ENCODE measurements around the gene RAMP1.

The RAMP1 gene

DNA sequence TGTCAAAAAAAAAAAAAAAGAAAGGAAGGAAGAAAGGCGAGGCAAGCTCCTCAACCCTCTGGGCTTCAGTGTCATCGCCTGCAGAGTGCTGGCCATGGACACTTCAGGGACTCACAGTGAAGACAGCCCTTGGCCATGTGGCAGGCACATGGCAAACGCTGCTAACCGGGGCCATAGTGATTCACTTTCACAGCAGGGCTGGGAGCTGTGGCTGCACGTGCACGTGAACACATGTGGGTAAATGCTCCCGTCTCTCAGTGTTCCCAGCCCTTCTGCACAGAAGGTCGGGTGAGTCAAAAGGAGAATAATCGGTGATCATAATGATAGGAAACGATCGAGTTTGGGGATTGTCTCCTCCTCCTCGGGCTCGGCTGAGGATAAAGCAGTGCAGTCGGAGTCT is 61.2 kb downstream of the RAMP1 start:
- no peak overlapping the region for H3K9ac ChIP-seq (ENCODE audit: low read depth, low read length)
- H3K9me3 ChIP-seq (ENCODE audit: control insufficient read depth, insufficient read depth, low read length): no peaks in the 10 kb centered on the region
- H3K36me3 ChIP-seq (ENCODE audit: insufficient read depth, low read length): no peaks in the 10 kb centered on the region
- H3K4me1 ChIP-seq (ENCODE audit: insufficient read depth, low read length): peaks cover 6% of the 10 kb centered on the region; the same call in 1 of the 2 replicates

- peaks cover 6% of the 10 kb centered on the region; the same call in 1 of the 2 replicates for H3K4me1 ChIP-seq (ENCODE audit: insufficient read depth, low read length)
- H3K9ac ChIP-seq (ENCODE audit: low read depth, low read length): no peak overlapping the region
- no peaks in the 10 kb centered on the region for H3K36me3 ChIP-seq (ENCODE audit: insufficient read depth, low read length)
- no peaks in the 10 kb centered on the region for H3K9me3 ChIP-seq (ENCODE audit: control insufficient read depth, insufficient read depth, low read length)
Observed at GRCh38 chr2:237921967-237922492, 62.6 kb downstream of the RAMP1 start.

DNA sequence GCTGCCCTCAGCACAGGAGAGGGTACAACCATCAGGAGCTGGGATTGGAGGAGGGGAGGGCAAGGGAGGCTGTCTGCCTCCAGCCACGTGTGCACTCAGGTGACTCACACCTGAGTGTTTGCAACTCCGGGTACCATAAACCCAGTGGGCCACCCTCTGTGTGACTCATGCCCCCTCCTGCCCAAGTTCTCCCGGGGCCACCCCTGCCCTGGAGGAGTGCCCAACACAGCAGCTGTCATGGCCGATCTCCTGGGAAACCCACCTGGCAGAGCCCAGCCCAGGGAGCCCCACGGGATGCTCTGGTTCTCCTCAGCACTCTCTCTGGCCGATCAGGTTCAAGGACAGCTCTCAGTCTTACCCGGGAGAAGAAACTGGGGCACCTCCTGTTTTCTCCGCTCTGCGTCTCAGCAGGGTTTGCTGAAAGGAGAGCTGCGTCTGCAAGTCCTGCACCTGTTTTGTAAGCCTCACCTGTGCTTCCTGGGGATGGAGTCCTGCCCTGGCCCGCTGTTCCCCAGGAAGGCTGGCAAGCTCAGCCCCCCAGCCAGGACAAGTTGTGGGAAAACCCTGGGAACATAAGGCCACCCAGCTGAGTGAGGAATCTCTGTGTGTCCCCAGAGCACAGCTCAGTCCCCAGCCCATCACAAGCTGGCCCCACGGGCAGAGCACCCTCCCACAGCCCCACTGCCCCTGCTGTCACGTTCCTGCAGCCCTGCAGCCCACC is 63.4 kb downstream of the RAMP1 start:
- H3K36me3 ChIP-seq (ENCODE audit: insufficient read depth, low read length): no peaks in the 10 kb centered on the region
- H3K9me3 ChIP-seq (ENCODE audit: control insufficient read depth, insufficient read depth, low read length): no peaks in the 10 kb centered on the region
- H3K9ac ChIP-seq (ENCODE audit: low read depth, low read length): no peak overlapping the region; the same call in 1 of the 2 replicates
- H3K4me1 ChIP-seq (ENCODE audit: insufficient read depth, low read length): peaks cover 6% of the 10 kb centered on the region; the same call in 1 of the 2 replicates

DNA sequence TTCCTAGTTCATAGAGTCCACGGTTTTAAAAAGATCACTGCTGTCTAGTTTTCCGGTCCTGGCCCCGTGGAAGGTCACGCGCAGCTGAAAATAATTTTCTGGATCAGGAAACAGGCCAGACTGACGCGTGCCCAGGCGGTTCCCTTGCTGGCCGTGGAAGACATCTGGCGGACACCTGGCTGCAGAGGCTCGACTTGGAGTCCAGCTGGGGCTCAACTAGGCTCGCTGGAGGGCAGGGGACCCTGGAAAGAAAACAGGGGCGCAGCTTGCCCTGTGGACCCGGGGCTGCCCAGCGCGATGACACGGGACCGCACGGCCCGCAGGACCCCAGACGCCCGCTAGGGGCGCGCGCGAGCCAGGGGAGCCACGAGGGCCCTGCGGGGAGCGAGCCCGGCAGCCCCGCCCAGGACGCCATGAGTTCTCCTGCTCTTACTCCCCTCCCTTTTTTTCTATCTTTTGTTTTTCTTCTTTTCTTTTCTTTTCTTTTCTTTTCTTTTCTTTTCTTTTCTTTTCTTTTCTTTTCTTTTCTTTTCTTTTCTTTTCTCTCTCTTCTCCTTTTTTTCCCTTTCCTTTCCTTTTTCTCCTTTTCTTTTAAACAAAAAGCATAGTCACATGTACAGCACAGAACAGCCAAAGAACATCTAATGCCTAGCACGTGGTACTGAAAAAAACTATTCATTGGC is 64.2 kb downstream of the RAMP1 start:
- Histone ChIP-seq H3K4me1 (ENCODE audit: insufficient read depth, low read length) (peaks cover 6% of the 10 kb centered on the region; the same call in 1 of the 2 replicates), H3K9me3 (ENCODE audit: control insufficient read depth, insufficient read depth, low read length) (no peaks in the 10 kb centered on the region), H3K9ac (ENCODE audit: low read depth, low read length) (peak overlapping the region; percentile 25; the same call in 1 of the 2 replicates), H3K36me3 (ENCODE audit: insufficient read depth, low read length) (no peaks in the 10 kb centered on the region)

DNA sequence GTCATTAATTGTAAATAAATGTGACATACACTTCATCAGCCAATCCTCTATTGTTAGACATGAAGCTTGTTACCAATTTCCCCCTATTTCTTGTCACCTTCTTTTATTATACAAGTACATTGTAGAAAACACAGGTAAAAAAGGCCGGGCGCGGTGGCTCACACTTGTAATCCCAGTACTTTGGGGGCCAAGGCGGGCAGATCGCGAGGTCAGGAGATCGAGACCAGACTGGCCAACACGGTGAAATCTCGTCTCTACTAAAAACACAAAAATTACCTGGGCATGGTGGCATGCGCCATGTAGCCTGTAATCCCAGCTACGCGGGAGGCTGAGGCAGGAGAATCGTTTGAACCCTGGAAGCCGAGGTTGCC is 64.7 kb downstream of the RAMP1 start:
- Histone ChIP-seq H3K9me3 (ENCODE audit: control insufficient read depth, insufficient read depth, low read length) (no peaks in the 10 kb centered on the region), H3K4me1 (ENCODE audit: insufficient read depth, low read length) (peaks cover 6% of the 10 kb centered on the region; the same call in 1 of the 2 replicates), H3K9ac (ENCODE audit: low read depth, low read length) (no peak overlapping the region), H3K36me3 (ENCODE audit: insufficient read depth, low read length) (no peaks in the 10 kb centered on the region)

GRCh38 chr2:237927135-237927534 is 67.7 kb downstream of the RAMP1 start:
- no peaks in the 10 kb centered on the region for H3K36me3 ChIP-seq (ENCODE audit: insufficient read depth, low read length)
- no peak overlapping the region for H3K9ac ChIP-seq (ENCODE audit: low read depth, low read length)
- H3K9me3 ChIP-seq (ENCODE audit: control insufficient read depth, insufficient read depth, low read length): peaks cover 3% of the 10 kb centered on the region; the same call in 1 of the 2 replicates
- peaks cover 6% of the 10 kb centered on the region; the same call in 1 of the 2 replicates for H3K4me1 ChIP-seq (ENCODE audit: insufficient read depth, low read length)

GRCh38 chr2:237927986-237928385 is 68.6 kb downstream of the RAMP1 start:
- H3K9ac ChIP-seq (ENCODE audit: low read depth, low read length): no peak overlapping the region
- peaks cover 3% of the 10 kb centered on the region; the same call in 1 of the 2 replicates for H3K4me1 ChIP-seq (ENCODE audit: insufficient read depth, low read length)
- peaks cover 3% of the 10 kb centered on the region; the same call in 1 of the 2 replicates for H3K9me3 ChIP-seq (ENCODE audit: control insufficient read depth, insufficient read depth, low read length)
- H3K36me3 ChIP-seq (ENCODE audit: insufficient read depth, low read length): no peaks in the 10 kb centered on the region

DNA sequence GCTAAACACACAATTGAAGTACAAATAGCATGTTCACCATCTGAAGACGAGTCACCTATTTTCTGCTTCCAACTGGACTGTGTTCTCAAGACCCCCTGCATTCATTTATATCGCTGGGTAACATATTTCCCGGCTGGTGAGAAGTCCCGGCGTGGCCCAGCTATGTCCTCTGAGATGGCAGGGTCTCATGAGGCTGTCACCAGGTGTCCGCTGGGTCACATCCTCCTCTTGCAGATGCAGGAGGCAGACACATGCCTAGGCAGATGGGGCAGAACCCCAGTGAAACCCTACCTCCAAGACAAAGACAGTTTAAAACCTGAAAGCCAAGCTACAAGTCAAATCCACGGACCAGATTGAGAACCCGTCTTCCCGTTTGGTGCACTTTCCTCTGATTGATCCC is 70.6 kb downstream of the RAMP1 start:
- peaks cover 3% of the 10 kb centered on the region; the same call in 1 of the 2 replicates for H3K9me3 ChIP-seq (ENCODE audit: control insufficient read depth, insufficient read depth, low read length)
- no peaks in the 10 kb centered on the region for H3K4me1 ChIP-seq (ENCODE audit: insufficient read depth, low read length)
- H3K36me3 ChIP-seq (ENCODE audit: insufficient read depth, low read length): no peaks in the 10 kb centered on the region
- H3K9ac ChIP-seq (ENCODE audit: low read depth, low read length): no peak overlapping the region

GRCh38 chr2:237931205-237931721 is 71.8 kb downstream of the RAMP1 start:
- no peak overlapping the region for H3K9ac ChIP-seq (ENCODE audit: low read depth, low read length)
- H3K4me1 ChIP-seq (ENCODE audit: insufficient read depth, low read length): no peaks in the 10 kb centered on the region
- H3K36me3 ChIP-seq (ENCODE audit: insufficient read depth, low read length): no peaks in the 10 kb centered on the region
- peaks cover 3% of the 10 kb centered on the region; the same call in 1 of the 2 replicates for H3K9me3 ChIP-seq (ENCODE audit: control insufficient read depth, insufficient read depth, low read length)

GRCh38 chr2:237932731-237933131 is 73.3 kb downstream of the RAMP1 start:
- Histone ChIP-seq H3K36me3 (ENCODE audit: insufficient read depth, low read length) (no peaks in the 10 kb centered on the region), H3K9ac (ENCODE audit: low read depth, low read length) (no peak overlapping the region), H3K9me3 (ENCODE audit: control insufficient read depth, insufficient read depth, low read length) (peaks cover 3% of the 10 kb centered on the region; the same call in 1 of the 2 replicates), H3K4me1 (ENCODE audit: insufficient read depth, low read length) (no peaks in the 10 kb centered on the region)

DNA sequence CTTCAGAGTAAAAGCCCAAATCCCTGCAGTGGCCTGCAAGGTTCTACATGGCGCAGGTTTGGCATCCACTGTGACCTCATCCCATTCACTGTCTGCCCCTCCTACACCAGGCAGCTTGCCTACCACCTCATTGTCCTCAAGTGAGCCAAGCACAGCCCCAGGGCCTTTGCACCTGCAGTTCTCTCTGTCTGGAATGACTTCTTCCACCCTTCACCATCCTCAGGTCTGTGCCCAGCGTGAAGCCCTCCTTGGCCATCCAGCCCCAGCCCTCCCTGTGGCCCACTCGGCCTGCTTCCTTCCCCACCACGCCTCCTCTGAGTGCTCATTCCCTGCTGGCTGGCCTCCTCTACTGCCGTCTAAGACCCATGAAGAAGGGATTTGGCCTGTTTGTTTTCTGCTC is 74.8 kb downstream of the RAMP1 start:
- Histone ChIP-seq H3K4me1 (ENCODE audit: insufficient read depth, low read length) (no peaks in the 10 kb centered on the region), H3K36me3 (ENCODE audit: insufficient read depth, low read length) (no peaks in the 10 kb centered on the region), H3K9me3 (ENCODE audit: control insufficient read depth, insufficient read depth, low read length) (peaks cover 3% of the 10 kb centered on the region; the same call in 1 of the 2 replicates), H3K9ac (ENCODE audit: low read depth, low read length) (no peak overlapping the region)

DNA sequence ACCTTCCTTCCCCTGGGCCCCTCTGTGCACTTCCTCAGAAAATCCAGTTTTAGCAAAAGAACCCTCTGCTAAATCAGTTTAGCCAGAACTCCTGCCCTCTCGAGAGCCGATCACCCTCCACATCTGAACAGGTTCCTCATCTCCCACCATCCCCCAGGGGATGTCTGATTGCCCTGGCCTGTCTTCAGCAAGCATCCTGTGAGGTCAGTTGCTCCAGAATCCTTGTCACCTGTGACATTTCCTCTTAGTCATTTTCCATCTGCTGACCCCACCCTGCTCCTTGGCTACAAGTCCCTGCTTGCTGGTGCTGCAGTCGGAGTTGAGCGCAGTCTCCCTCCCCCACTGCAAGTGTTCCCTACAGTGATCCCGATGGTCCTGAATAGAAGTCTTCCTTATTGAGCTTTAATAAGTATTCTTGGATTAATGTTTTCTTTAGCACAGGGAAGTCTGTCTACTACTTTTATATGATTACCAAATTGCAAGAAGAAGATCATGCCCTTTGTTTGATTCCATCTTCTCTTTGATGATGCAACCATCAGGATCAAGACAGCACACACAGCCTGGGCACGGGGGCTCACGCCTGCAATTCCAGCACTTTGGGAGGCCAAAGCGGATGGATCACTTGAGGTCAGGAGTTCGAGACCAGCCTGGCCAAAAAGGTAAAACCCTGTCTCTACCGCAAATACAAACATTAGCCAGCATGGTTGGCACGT is 76.5 kb downstream of the RAMP1 start:
- peaks cover 7% of the 10 kb centered on the region for H3K4me1 ChIP-seq (ENCODE audit: insufficient read depth, low read length)
- H3K9ac ChIP-seq (ENCODE audit: low read depth, low read length): no peak overlapping the region
- no peaks in the 10 kb centered on the region for H3K36me3 ChIP-seq (ENCODE audit: insufficient read depth, low read length)
- H3K9me3 ChIP-seq (ENCODE audit: control insufficient read depth, insufficient read depth, low read length): no peaks in the 10 kb centered on the region

DNA sequence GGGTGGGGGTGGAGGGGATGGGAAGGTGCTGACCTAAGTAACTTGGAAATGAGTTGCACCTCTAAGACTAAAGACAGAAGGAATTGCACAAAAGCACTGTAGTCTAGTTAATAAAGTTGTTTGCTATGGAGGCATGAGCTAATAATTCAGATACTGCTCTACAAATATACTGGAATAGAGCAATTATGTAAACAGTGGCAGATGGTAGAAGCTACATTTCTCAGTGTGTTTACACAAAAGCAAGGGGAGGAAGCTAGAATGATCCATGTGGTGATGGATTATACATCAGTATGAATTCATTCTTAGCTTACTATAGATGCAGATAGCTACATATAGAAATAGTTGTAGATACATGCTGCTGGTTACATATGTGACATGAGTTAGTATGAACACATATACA is 79.8 kb downstream of the RAMP1 start:
- Histone ChIP-seq H3K4me1 (ENCODE audit: insufficient read depth, low read length) (peaks cover 15% of the 10 kb centered on the region), H3K9me3 (ENCODE audit: control insufficient read depth, insufficient read depth, low read length) (peaks cover 5% of the 10 kb centered on the region; the same call in 1 of the 2 replicates), H3K9ac (ENCODE audit: low read depth, low read length) (no peak overlapping the region), H3K36me3 (ENCODE audit: insufficient read depth, low read length) (no peaks in the 10 kb centered on the region)

DNA sequence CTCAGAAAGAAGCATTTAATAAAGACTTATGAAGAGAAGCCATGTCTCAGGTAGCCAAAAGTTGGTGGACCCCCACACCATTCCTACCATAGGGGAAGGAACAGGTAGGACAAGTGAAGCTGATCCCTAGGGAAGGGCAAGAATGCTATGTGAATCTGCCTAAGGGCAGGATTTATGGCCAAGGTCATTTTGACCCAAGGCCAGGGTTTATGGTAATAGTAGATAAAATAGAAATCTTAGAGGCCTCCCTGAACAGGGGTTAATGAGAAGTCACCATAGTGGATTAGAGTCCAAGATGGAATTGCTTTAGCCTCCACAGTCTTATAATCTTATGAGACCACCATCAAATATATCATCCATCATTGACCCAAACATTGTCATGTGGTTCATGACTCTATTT is 81.4 kb downstream of the RAMP1 start:
- Histone ChIP-seq H3K36me3 (ENCODE audit: insufficient read depth, low read length) (no peaks in the 10 kb centered on the region), H3K9ac (ENCODE audit: low read depth, low read length) (no peak overlapping the region), H3K9me3 (ENCODE audit: control insufficient read depth, insufficient read depth, low read length) (peaks cover 5% of the 10 kb centered on the region; the same call in 1 of the 2 replicates), H3K4me1 (ENCODE audit: insufficient read depth, low read length) (peaks cover 15% of the 10 kb centered on the region)

Data from ES-I3 (cell line).